ENCODE results near the gene EFCAB13. TPM values are rescaled to one million over a fixed set of nuclear protein-coding genes. Genes with fewer than 3 reads are reported as not detected.

EFCAB13 gene
- total RNA-seq, 1 experiment from 2014 or later: 2.7 TPM

DNA sequence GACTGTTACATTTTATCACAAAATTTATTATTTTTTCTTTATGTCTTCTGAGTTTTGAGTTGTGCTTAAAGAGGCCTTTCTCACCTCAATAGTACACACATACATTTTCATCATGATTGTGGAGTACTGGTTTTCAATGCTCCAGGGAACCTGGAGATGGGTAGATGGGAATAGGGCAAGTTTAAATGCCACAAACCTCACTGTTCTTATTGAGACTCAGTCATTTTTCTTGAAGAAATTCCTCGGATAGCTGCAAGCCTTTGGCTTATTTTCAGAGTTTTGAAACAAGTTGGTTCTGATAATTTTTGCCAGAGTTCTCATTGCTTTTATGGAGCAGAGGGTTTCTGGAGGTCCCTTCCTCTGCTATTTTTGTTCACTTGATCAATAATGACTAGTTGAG, 34.9 kb downstream of the EFCAB13 start:
- TF ChIP-seq EZH2phosphoT487 (IDR thresholded peaks at IDR 0.05; ENCODE audit: borderline replicate concordance, low read length) (no peak), EZH2 (IDR thresholded peaks at IDR 0.05; ENCODE audit: low read length, unreplicated experiment) (no peak), CTCF (conservative IDR thresholded peaks at IDR 0.05; ENCODE audit: low read depth, low read length) (no peak)
- Histone ChIP-seq H3K27ac (ENCODE audit: low read length) (no peak overlapping the region), H3K9me3 (ENCODE audit: low read length) (no peaks in the 10 kb centered on the region), H3K9ac (ENCODE audit: low read length) (no peak overlapping the region), H3F3A (ENCODE audit: low read length, unreplicated experiment) (no peaks in the 10 kb centered on the region), H3K4me2 (ENCODE audit: low read length) (no peak overlapping the region), H3K4me1 (ENCODE audit: insufficient read depth, low read length) (no peaks in the 10 kb centered on the region), H2AFZ (ENCODE audit: low read length) (no peak overlapping the region), H3K36me3 (ENCODE audit: low read depth, low read length) (no peaks in the 10 kb centered on the region), H3K4me3 (ENCODE audit: low read length) (no peak overlapping the region), H3K79me2 (ENCODE audit: low read length) (no peaks in the 10 kb centered on the region), H3K27me3 (ENCODE audit: low read length) (no peaks in the 10 kb centered on the region), H4K20me1 (ENCODE audit: low read length) (no peaks in the 10 kb centered on the region), H3K9me2 (replicated peaks; ENCODE audit: low read length) (no peaks in the 10 kb centered on the region)
- ATAC-seq (no peak), DNase-seq (no peak)
- POLR2A ChIA-PET (ENCODE audit: unreplicated experiment): no interaction called here
- CTCF ChIA-PET: no interaction called here
- BruUV-seq (replicated peaks): no TSS peak
- intact Hi-C loops (cut with micrococcal nuclease): no loop called here

DNA sequence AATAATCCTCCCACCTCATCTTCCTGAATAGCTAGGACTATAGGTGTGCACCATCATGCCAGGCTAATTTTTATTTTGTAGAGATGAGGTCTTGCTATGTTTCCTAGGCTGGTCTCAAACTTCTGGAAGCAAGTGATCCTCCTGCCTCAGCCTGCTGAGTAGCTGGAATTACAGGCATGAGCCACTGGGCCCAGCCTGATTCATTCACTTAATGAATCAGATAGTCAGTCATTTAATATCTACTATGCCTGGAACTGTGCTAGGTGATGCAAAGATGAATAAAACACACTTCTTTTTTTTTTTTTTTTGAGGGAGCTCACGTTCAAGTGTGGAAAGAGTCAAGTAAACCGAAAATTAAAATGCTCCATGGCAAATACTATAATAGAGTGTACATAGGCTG, 39.4 kb downstream of the EFCAB13 start:
- no TSS peak for BruUV-seq (replicated peaks)
- intact Hi-C loops (cut with micrococcal nuclease): no loop called here
- Histone ChIP-seq H3K9ac (ENCODE audit: low read length) (no peak overlapping the region), H3K36me3 (ENCODE audit: low read depth, low read length) (no peaks in the 10 kb centered on the region), H3K4me1 (ENCODE audit: insufficient read depth, low read length) (peaks cover 10% of the 10 kb centered on the region), H3K79me2 (ENCODE audit: low read length) (no peaks in the 10 kb centered on the region), H4K20me1 (ENCODE audit: low read length) (no peaks in the 10 kb centered on the region), H3K9me2 (replicated peaks; ENCODE audit: low read length) (no peaks in the 10 kb centered on the region), H3K4me2 (ENCODE audit: low read length) (no peak overlapping the region), H2AFZ (ENCODE audit: low read length) (no peak overlapping the region), H3K9me3 (ENCODE audit: low read length) (no peaks in the 10 kb centered on the region), H3K27ac (ENCODE audit: low read length) (no peak overlapping the region), H3F3A (ENCODE audit: low read length, unreplicated experiment) (no peaks in the 10 kb centered on the region), H3K4me3 (ENCODE audit: low read length) (no peak overlapping the region), H3K27me3 (ENCODE audit: low read length) (no peaks in the 10 kb centered on the region)
- TF ChIP-seq EZH2 (IDR thresholded peaks at IDR 0.05; ENCODE audit: low read length, unreplicated experiment) (no peak), CTCF (conservative IDR thresholded peaks at IDR 0.05; ENCODE audit: low read depth, low read length) (no peak), EZH2phosphoT487 (IDR thresholded peaks at IDR 0.05; ENCODE audit: borderline replicate concordance, low read length) (no peak)
- no peak for DNase-seq
- ChIA-PET CTCF (no interaction called here), POLR2A (ENCODE audit: unreplicated experiment) (interaction anchor here (0.5 to 0.7 kb wide), 2 partner anchors 120 to 252 kb away, joined by 3 to 4 read pairs; no protein-coding TSS in a partner anchor)
- no peak for ATAC-seq

DNA sequence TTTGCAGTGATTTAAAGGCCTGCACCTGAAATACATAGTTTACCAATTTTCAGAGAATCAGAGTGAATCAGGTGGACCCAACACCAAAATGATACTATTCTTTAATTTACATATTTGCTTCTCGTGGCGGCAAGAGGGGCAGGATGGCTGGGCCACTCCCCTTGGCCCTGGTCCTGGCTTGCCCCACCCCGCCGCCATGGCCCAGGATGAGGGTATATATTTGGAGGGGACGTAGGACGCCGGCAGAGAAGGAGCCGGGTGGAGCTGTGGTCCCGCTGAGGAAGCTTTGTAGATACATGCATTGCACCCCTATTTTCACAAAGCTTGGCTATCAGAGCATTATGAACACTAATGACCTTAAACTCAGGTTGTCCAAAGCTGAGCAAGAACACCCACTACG, 43.5 kb downstream of the EFCAB13 start:
- Histone ChIP-seq H3K4me2 (ENCODE audit: low read length) (0 out of 2 replicates have a peak overlapping the region, but pooled peaks have one; percentile 65), H3K9me2 (replicated peaks; ENCODE audit: low read length) (no peaks in the 10 kb centered on the region), H2AFZ (ENCODE audit: low read length) (no peak overlapping the region), H3K4me1 (ENCODE audit: insufficient read depth, low read length) (peaks cover 19% of the 10 kb centered on the region), H3K4me3 (ENCODE audit: low read length) (no peak overlapping the region), H3K27me3 (ENCODE audit: low read length) (no peaks in the 10 kb centered on the region), H3K79me2 (ENCODE audit: low read length) (no peaks in the 10 kb centered on the region), H4K20me1 (ENCODE audit: low read length) (no peaks in the 10 kb centered on the region), H3F3A (ENCODE audit: low read length, unreplicated experiment) (no peaks in the 10 kb centered on the region), H3K36me3 (ENCODE audit: low read depth, low read length) (no peaks in the 10 kb centered on the region), H3K9me3 (ENCODE audit: low read length) (0 out of 2 replicates have a peak, but pooled peaks cover 2% of the 10 kb centered on the region), H3K27ac (ENCODE audit: low read length) (no peak overlapping the region), H3K9ac (ENCODE audit: low read length) (no peak overlapping the region)
- DNase-seq (no peak), ATAC-seq (no peak)
- POLR2A ChIA-PET (ENCODE audit: unreplicated experiment): interaction anchor here (0.5 kb wide), 1 partner anchor 254 kb away, joined by 4 read pairs; no protein-coding TSS in a partner anchor
- no TSS peak for BruUV-seq (replicated peaks)
- intact Hi-C loops (cut with micrococcal nuclease): no loop called here
- CTCF ChIA-PET: no interaction called here
- TF ChIP-seq CTCF (conservative IDR thresholded peaks at IDR 0.05; ENCODE audit: low read depth, low read length): no peak
- TF ChIP-seq EZH2 (IDR thresholded peaks at IDR 0.05; ENCODE audit: low read length, unreplicated experiment): no peak
- no peak for TF ChIP-seq EZH2phosphoT487 (IDR thresholded peaks at IDR 0.05; ENCODE audit: borderline replicate concordance, low read length)
